Measurements from ENCODE around the gene DENND5A.

DNA sequence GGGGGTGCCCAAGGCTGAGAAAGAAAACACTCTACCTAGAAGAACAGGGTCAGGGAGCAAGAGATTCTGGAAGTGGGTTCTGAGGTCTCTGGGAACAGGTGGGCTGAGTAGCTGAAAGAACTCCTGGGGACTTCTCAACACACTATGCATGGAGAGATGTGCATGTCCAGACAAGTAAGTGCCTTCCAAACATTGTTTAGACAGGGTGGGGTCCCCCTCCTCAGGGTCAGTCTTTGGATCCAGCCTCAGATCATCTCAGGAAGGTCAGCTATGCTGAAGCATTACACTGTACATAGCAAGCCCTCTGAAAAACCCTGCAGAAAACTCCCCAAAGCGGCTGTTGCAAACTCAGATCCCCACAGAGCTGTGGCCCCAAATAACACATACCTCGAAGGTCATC lies 119.9 kb downstream of the DENND5A start:
- TF ChIP-seq, protein P1, sequence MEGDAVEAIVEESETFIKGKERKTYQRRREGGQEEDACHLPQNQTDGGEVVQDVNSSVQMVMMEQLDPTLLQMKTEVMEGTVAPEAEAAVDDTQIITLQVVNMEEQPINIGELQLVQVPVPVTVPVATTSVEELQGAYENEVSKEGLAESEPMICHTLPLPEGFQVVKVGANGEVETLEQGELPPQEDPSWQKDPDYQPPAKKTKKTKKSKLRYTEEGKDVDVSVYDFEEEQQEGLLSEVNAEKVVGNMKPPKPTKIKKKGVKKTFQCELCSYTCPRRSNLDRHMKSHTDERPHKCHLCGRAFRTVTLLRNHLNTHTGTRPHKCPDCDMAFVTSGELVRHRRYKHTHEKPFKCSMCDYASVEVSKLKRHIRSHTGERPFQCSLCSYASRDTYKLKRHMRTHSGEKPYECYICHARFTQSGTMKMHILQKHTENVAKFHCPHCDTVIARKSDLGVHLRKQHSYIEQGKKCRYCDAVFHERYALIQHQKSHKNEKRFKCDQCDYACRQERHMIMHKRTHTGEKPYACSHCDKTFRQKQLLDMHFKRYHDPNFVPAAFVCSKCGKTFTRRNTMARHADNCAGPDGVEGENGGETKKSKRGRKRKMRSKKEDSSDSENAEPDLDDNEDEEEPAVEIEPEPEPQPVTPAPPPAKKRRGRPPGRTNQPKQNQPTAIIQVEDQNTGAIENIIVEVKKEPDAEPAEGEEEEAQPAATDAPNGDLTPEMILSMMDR (IDR thresholded peaks at IDR 0.05): no peak
- no peak for TF ChIP-seq POLR2A (IDR thresholded peaks at IDR 0.05)

Measured in Peyer's patch (tissue), 4 donors.